Thoracic aorta (tissue), 2 donors: Measurements from ENCODE around the gene ATXN1L. TPM values are rescaled to one million over a fixed set of nuclear protein-coding genes. Genes with fewer than 3 reads are reported as not detected.

Source experiments
- ATAC-seq: fragments of 150-250 bp; one replicate; pipeline ENCODE4 v1.8.0; 2017; ENCODE audit warnings: low read depth; ENCODE audit not compliant: insufficient number of reproducible peaks, low FRiP score
- DNase-seq: peaks from one replicate; pipeline ENCODE4 v3.0.0-alpha.2; 2020; ENCODE audit warnings: low spot score
- H3K27ac ChIP-seq, 2 donors: fragments of 200-600 bp; sonication (generic); 1 replicate in 1 of 2; 2 replicates in 1 of 2; pipeline ENCODE4 v1.5.1; 2016; ENCODE audit warnings: mild to moderate bottlenecking in 2 of 2, moderate library complexity in 2 of 2
- H3K27me3 ChIP-seq: fragments of 200-600 bp; sonication (generic); replicated peaks from 2 replicates; pipeline ENCODE4 v1.6.0; 2016; ENCODE audit warnings: mild to moderate bottlenecking; ENCODE audit not compliant: insufficient read depth
- H3K36me3 ChIP-seq: fragments of 200-600 bp; sonication (generic); one replicate; pipeline ENCODE4 v1.5.1; 2016
- H3K4me1 ChIP-seq, 2 donors: fragments of 200-600 bp; sonication (generic); 1 replicate in 1 of 2; 2 replicates in 1 of 2; pipeline versions ENCODE4 v1.5.1 to v1.6.0; 2016; ENCODE audit warnings: low read depth in 2 of 2, mild to moderate bottlenecking in 1 of 2; ENCODE audit not compliant: control insufficient read depth in 1 of 2
- H3K4me3 ChIP-seq: fragments of 200-600 bp; sonication (generic); 2 replicates; pipeline ENCODE4 v1.5.1; 2016; ENCODE audit warnings: mild to moderate bottlenecking
- H3K9me3 ChIP-seq: fragments of 200-600 bp; sonication (generic); 2 replicates; pipeline ENCODE4 v1.5.1; 2016
- CTCF ChIP-seq: fragments of 200-600 bp; sonication (generic); IDR thresholded peaks from one replicate; pipeline ENCODE4 v1.5.1; 2019; ENCODE audit warnings: antibody characterized with exemption
- total RNA-seq, 2 donors: library from RNA; depleted of rRNA; stranded (reverse); fragments of >200 nt; gene quantifications; one replicate each; pipeline versions ENCODE4 v1.1.0 to v1.2.3, GENCODE V29; 2016

The ATXN1L gene
- total RNA-seq, 2 donors from 2014 or later, result 36.3 to 36.5 TPM

DNA sequence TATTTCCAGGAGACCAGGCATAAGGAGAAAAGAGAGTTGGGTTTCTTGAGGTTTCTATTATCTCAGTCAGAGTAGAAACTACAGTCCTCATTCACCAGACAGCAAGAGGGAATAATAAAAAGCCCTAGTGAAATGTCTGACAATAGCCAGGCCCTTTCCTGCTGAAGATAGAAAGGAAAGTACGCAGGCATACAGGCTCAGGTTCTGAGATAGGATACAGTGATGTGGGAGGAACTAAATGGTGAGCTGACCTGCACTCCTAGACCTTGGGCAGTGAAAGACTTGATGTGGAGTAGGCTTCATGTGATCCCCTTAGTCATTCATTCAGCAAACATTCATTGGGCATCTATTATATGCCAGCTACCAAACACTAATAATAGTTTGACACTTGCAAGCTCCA is 23.3 kb downstream of the ATXN1L start:
- Histone ChIP-seq H3K27me3 (no peaks in the 10 kb centered on the region), H3K36me3 (peaks cover 19% of the 10 kb centered on the region), H3K27ac (no peak overlapping the region), H3K4me3 (no peak overlapping the region), H3K9me3 (no peaks in the 10 kb centered on the region), H3K4me1 (no peaks in the 10 kb centered on the region)
- ATAC-seq (no peak), DNase-seq (no peak)
- TF ChIP-seq CTCF, result no peak

DNA sequence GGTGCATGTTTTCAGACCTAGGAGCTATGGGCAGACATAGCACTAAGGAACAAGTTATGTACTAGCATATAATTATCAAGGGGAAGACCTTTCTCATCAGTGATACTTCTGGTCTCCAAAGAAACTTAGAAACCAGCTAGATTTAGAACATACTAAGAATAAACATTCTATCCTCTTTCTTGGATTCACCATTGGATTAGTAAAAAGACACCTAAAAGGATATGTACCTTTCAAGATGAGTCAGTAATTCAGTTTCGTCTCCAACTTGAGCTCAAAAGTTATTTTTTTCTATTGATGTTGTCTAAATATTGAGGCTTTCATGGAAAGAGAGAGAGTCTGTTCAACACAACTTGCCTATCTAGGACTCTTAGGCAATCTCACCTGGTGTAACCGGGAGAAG is 25.0 kb downstream of the ATXN1L start:
- H3K27ac ChIP-seq, result no peak overlapping the region
- H3K36me3 ChIP-seq, result peaks cover 17% of the 10 kb centered on the region
- H3K27me3 ChIP-seq, result no peaks in the 10 kb centered on the region
- no peak for DNase-seq
- no peaks in the 10 kb centered on the region for H3K9me3 ChIP-seq
- no peak for ATAC-seq
- H3K4me1 ChIP-seq, result no peaks in the 10 kb centered on the region
- TF ChIP-seq CTCF, result no peak
- no peak overlapping the region for H3K4me3 ChIP-seq

DNA sequence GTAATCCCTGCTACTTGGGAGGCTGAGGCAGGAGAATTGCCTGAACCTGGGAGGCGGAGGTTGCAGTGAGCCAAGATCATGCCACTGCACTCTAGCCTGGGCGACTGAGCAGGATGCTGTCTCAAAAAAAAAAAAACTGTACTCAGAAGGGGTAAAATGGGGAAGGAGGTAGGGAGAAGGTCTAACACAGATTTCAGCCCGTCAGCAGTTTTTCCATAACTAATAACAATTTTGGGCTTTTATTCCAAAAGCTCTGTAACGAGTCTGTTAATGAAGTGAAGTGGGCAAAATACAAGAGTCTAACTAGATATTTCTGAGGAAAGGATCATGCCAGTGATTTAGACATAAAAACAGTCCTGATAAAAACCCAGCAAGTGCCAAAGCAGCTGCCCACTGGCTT is 27.4 kb downstream of the ATXN1L start:
- no peaks in the 10 kb centered on the region for H3K9me3 ChIP-seq
- no peaks in the 10 kb centered on the region for H3K27me3 ChIP-seq
- no peak for TF ChIP-seq CTCF
- ATAC-seq (no peak), DNase-seq (no peak)
- H3K4me3 ChIP-seq, result no peak overlapping the region
- peaks cover 11% of the 10 kb centered on the region for H3K36me3 ChIP-seq
- no peak overlapping the region for H3K27ac ChIP-seq
- H3K4me1 ChIP-seq, result no peaks in the 10 kb centered on the region

GRCh38 chr16:71878911-71879310 is 33.1 kb downstream of the ATXN1L start:
- TF ChIP-seq CTCF, result no peak
- peaks cover 7 to 18% of the 10 kb centered on the region in 2 donors for H3K4me1 ChIP-seq
- H3K27me3 ChIP-seq, result no peaks in the 10 kb centered on the region
- ATAC-seq (no peak), DNase-seq (no peak)
- H3K27ac ChIP-seq, result no peak overlapping the region
- H3K36me3 ChIP-seq, result peaks cover 21% of the 10 kb centered on the region
- no peaks in the 10 kb centered on the region for H3K9me3 ChIP-seq
- H3K4me3 ChIP-seq, result no peak overlapping the region

DNA sequence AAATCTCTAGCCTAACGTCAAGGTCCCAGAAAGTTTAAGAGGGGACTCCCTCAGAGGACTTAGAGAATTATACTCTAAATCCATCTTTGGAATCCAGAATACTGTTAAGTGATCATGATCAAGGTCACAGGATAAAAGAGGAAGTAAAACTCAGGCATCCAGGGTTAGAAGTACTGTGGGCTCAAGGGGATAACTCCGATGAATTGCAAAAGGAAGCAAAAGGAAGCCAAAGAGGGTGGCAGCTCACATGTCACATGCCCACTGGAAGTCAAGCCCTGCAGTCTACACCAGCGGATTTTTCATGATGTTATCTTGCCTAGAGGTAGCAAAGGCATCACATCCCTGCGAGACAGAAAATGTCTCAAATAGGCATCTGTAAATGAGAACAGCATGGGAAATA is 34.4 kb downstream of the ATXN1L start:
- no peaks in the 10 kb centered on the region for H3K9me3 ChIP-seq
- DNase-seq (no peak), ATAC-seq (no peak)
- H3K4me3 ChIP-seq, result no peak overlapping the region
- H3K27me3 ChIP-seq, result no peaks in the 10 kb centered on the region
- peaks cover 7 to 24% of the 10 kb centered on the region in 2 donors for H3K4me1 ChIP-seq
- peaks cover 21% of the 10 kb centered on the region for H3K36me3 ChIP-seq
- no peak for TF ChIP-seq CTCF
- no peak overlapping the region for H3K27ac ChIP-seq
